Uterus (tissue), 2 donors: ENCODE results near the gene CTTNBP2NL.

Source experiments
- CTCF ChIP-seq, 4 experiments: fragments of 200-600 bp in 2 of 4; fragments of 450-650 bp in 2 of 4; sonication (generic) in 2 of 4; IDR thresholded peaks; one replicate each; pipeline ENCODE4 v1.5.1; 2016 to 2019; ENCODE audit warnings: antibody characterized with exemption in 4 of 4, mild to moderate bottlenecking in 2 of 4, moderate library complexity in 1 of 4
- POLR2A ChIP-seq, 2 donors: fragments of 450-650 bp; IDR thresholded peaks; one replicate each; pipeline ENCODE4 v1.6.1; 2016; ENCODE audit warnings: antibody characterized with exemption in 2 of 2, mild to moderate bottlenecking in 1 of 2, moderate library complexity in 1 of 2

DNA sequence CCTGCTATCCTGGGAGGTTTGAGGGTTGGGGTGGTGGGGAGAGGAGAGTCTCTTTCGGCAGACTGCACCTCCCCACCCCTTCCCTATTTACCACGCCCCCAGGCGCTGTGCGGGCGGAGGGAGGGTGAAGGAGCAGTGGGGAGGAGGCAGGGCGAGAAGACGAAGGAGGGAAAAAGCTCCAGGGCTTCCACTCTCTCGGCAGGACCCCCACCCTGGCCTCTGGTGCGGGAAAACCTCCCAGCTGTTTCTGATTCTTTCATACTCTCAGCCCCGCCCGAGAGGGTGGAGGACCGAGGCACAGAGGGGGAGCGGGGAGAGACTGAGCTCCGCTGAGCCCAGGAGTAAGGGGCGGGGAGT lies 111.9 kb downstream of the CTTNBP2NL start:
- TF ChIP-seq CTCF (IDR thresholded peaks at IDR 0.05): no peak
- no peak for TF ChIP-seq POLR2A (IDR thresholded peaks at IDR 0.05)
